ENCODE measurements around the gene UBALD2. TPM values are rescaled to one million over a fixed set of nuclear protein-coding genes. Genes with fewer than 3 reads are reported as not detected.

UBALD2 gene
- total RNA-seq, 1 donor from 2014 or later = 13.2 TPM

- Mint-ChIP-seq H3K4me3 (ENCODE audit: unreplicated experiment) (no peak overlapping the region), H3K4me1 (ENCODE audit: low read depth) (peaks cover 15% of the 10 kb centered on the region)
Observed at GRCh38 chr17:76261421-76262215, 3.5 kb upstream of the UBALD2 start.

GRCh38 chr17:76262732-76263344, 2.3 kb upstream of the UBALD2 start:
- Mint-ChIP-seq H3K27me3 (ENCODE audit: low read depth) (no peaks in the 10 kb centered on the region), H3K27ac (ENCODE audit: unreplicated experiment) (peak overlapping the region; percentile 43), H3K4me1 (ENCODE audit: low read depth) (peaks cover 23% of the 10 kb centered on the region), H3K4me3 (ENCODE audit: unreplicated experiment) (no peak overlapping the region), H3K9me3 (ENCODE audit: low read depth) (no peaks in the 10 kb centered on the region), H3K36me3 (ENCODE audit: low read depth) (no peaks in the 10 kb centered on the region)
- no peak for DNase-seq (ENCODE audit: low spot score)
- TF ChIP-seq CTCF (IDR thresholded peaks at IDR 0.05) = no peak

More at GRCh38 chr17:76261421-76262215, 3.5 kb upstream of the UBALD2 start:
- no peak for DNase-seq (ENCODE audit: low spot score)
- Mint-ChIP-seq H3K27me3 (ENCODE audit: low read depth) (no peaks in the 10 kb centered on the region), H3K36me3 (ENCODE audit: low read depth) (no peaks in the 10 kb centered on the region), H3K9me3 (ENCODE audit: low read depth) (no peaks in the 10 kb centered on the region), H3K27ac (ENCODE audit: unreplicated experiment) (no peak overlapping the region)
- TF ChIP-seq CTCF (IDR thresholded peaks at IDR 0.05) = no peak

- peak overlapping the region; percentile 97 for H3K27ac Mint-ChIP-seq (ENCODE audit: unreplicated experiment)
- H3K4me1 Mint-ChIP-seq (ENCODE audit: low read depth) = peaks cover 29% of the 10 kb centered on the region
- H3K4me3 Mint-ChIP-seq (ENCODE audit: unreplicated experiment) = no peak overlapping the region
- no peaks in the 10 kb centered on the region for H3K27me3 Mint-ChIP-seq (ENCODE audit: low read depth)
- DNase-seq (ENCODE audit: low spot score) = no peak
- H3K9me3 Mint-ChIP-seq (ENCODE audit: low read depth) = no peaks in the 10 kb centered on the region
- no peak for TF ChIP-seq CTCF (IDR thresholded peaks at IDR 0.05)
- no peaks in the 10 kb centered on the region for H3K36me3 Mint-ChIP-seq (ENCODE audit: low read depth)
Observed at GRCh38 chr17:76263896-76264295, 1.3 kb upstream of the UBALD2 start.

GRCh38 chr17:76264425-76264754, 758 bp upstream of the UBALD2 start:
- no peak for TF ChIP-seq CTCF (IDR thresholded peaks at IDR 0.05)
- Mint-ChIP-seq H3K4me1 (ENCODE audit: low read depth) (peaks cover 29% of the 10 kb centered on the region), H3K4me3 (ENCODE audit: unreplicated experiment) (peak overlapping the region; percentile 38), H3K27ac (ENCODE audit: unreplicated experiment) (peak overlapping the region; percentile 97), H3K9me3 (ENCODE audit: low read depth) (no peaks in the 10 kb centered on the region), H3K27me3 (ENCODE audit: low read depth) (no peaks in the 10 kb centered on the region), H3K36me3 (ENCODE audit: low read depth) (no peaks in the 10 kb centered on the region)
- no peak for DNase-seq (ENCODE audit: low spot score)

GRCh38 chr17:76265624-76266243, 586 bp downstream of the UBALD2 start:
- Mint-ChIP-seq H3K4me1 (ENCODE audit: low read depth) (peaks cover 29% of the 10 kb centered on the region), H3K4me3 (ENCODE audit: unreplicated experiment) (peak overlapping the region; percentile 75), H3K27me3 (ENCODE audit: low read depth) (no peaks in the 10 kb centered on the region), H3K36me3 (ENCODE audit: low read depth) (no peaks in the 10 kb centered on the region), H3K9me3 (ENCODE audit: low read depth) (no peaks in the 10 kb centered on the region), H3K27ac (ENCODE audit: unreplicated experiment) (peak overlapping the region; percentile 74)
- no peak for DNase-seq (ENCODE audit: low spot score)
- TF ChIP-seq CTCF (IDR thresholded peaks at IDR 0.05) = no peak

Data from chondrocyte (in vitro differentiated cells).